Small intestine (tissue), 7 donors: ENCODE results near the gene PRDM16. TPM values are rescaled to one million over a fixed set of nuclear protein-coding genes. Genes with fewer than 3 reads are reported as not detected.
"Not testable (repeated sequence)": the region's sequence is repeated elsewhere in the genome, so short reads cannot be mapped to it uniquely, and the experiment has no call there.

Experiments used
- DNase-seq, 2 donors: peaks; one replicate each; pipeline versions ENCODE4 v3.0.0 to v3.0.0-alpha.2; 2013
- FAIRE-seq: peaks from 2 replicates; lab custom pipeline; 2012; peaks lifted over from hg19 to GRCh38; lab: Jason Lieb, UNC
- H3K27ac ChIP-seq, 3 donors: one replicate each; pipeline ENCODE4 v1.5.1; 2013; ENCODE audit warnings: low read length in 2 of 3, mild to moderate bottlenecking in 2 of 3, control low read depth in 1 of 3, inconsistent platforms in 1 of 3, low read depth in 1 of 3, moderate library complexity in 1 of 3
- H3K27me3 ChIP-seq, 3 donors: one replicate each; pipeline ENCODE4 v1.6.1; 2013; ENCODE audit warnings: low read length in 3 of 3, inconsistent platforms in 1 of 3; ENCODE audit not compliant: control insufficient read depth in 3 of 3, insufficient read depth in 3 of 3
- H3K36me3 ChIP-seq, 3 donors: one replicate each; pipeline ENCODE4 v1.6.1; 2013; ENCODE audit warnings: low read length in 3 of 3, inconsistent platforms in 1 of 3, low read depth in 1 of 3, mild to moderate bottlenecking in 1 of 3, moderate library complexity in 1 of 3; ENCODE audit not compliant: control insufficient read depth in 3 of 3, insufficient read depth in 2 of 3
- H3K4me1 ChIP-seq, 3 donors: one replicate each; pipeline ENCODE4 v1.6.1; 2013; ENCODE audit warnings: low read length in 2 of 3, inconsistent platforms in 1 of 3, low read depth in 1 of 3, mild to moderate bottlenecking in 1 of 3, moderate library complexity in 1 of 3; ENCODE audit not compliant: control insufficient read depth in 3 of 3, insufficient read depth in 2 of 3
- H3K4me3 ChIP-seq, 3 donors: one replicate each; pipeline ENCODE4 v1.5.1; 2013; ENCODE audit warnings: low read length in 3 of 3, control low read depth in 1 of 3, inconsistent platforms in 1 of 3, low read depth in 1 of 3, mild to moderate bottlenecking in 1 of 3, moderate library complexity in 1 of 3
- H3K9me3 ChIP-seq, 2 donors: one replicate each; pipeline ENCODE4 v1.6.1; 2013; ENCODE audit warnings: low read depth in 1 of 2, low read length in 1 of 2; ENCODE audit not compliant: control insufficient read depth in 2 of 2, insufficient read depth in 1 of 2
- WGBS, 3 donors: extraction: QIAGEN DNeasy Blood & Tissue Kit; methylation state at CpG; one replicate each; pipeline ENCODE4 v1.1.7; 2013; 5-methylcytosine and 5-hydroxymethylcytosine counted together
- polyA plus RNA-seq, 4 donors: library from polyadenylated mRNA; stranded (reverse) in 3 of 4; unstranded in 1 of 4; fragments of 200-250 nt in 3 of 4; fragments of 120-200 nt in 1 of 4; gene quantifications; one replicate each; pipeline versions ENCODE4 v1.2.1 to v1.2.3, GENCODE V29; 2013
- donor health status: healthy with polysubstance abuse.
- donor health status: control.
- donor health status: control.
- donor health status: Bipolar disorder and iron deficiency.
- donor health status: healthy.

The PRDM16 gene
- polyA plus RNA-seq, 4 donors: 5.4 to 11.4 (median 8.2) TPM

DNA sequence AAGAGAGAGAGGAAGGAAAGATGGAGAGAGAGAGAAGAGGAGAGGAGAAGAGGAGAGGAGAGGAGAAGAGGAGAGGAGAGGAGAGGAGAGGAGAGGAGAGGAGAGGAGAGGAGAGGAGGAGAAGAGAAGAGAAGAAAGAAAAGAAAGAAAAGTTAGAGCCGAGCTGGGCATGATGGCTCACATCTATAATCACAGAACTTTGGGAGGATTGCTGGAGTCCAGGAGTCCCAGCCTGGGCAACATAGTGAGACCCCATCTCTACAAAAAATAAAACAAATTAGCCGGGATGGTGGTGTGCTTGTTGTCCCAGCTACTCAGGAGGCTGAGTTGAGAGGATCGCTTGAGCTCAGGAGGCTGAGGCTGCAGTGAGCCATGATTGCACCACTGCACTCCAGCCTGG lies 171.0 kb downstream of the PRDM16 start:
- FAIRE-seq: not testable (repeated sequence)

DNA sequence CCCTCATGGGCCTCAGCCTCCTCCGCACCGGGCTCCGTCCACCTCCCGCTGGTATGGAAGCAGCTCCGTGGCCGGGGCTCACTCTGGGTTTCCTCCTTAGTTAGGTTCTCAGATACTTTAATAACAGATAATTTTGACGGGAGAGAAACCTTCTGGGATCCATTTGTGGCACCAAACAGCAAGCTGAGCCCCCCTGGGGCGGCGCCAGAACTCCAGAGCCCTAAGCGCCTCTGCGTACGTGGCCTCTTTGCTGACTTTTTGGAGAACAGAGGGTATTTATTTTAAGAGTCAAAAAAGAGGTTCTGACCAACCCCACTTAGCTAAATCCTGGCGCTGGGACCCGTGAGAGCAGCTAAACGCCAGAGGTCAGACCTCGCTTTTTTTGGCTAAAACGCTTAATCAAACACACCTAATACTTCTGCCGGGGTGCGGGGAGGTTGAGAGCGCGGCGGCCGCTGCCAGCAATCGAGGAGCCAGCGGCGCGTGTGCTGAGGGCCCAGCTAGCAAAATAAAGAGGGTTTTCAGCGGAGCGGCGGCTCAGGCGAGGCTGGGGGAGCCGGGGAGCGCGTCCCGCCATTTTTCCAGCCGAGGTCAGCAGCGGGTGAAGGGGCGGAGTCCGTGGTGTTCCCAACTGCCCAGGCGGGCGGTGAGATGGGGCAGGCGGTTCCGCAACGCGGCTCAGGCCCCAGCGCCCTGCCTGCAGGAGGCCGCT lies 171.7 kb downstream of the PRDM16 start:
- Histone ChIP-seq H3K4me1 (peaks cover 0 to 21% (median 5%) of the 10 kb centered on the region in 3 donors), H3K4me3 (no peak overlapping the region), H3K27ac (no peak overlapping the region), H3K27me3 (no peaks in the 10 kb centered on the region), H3K9me3 (peaks cover 0 to 11% of the 10 kb centered on the region in 2 donors), H3K36me3 (peaks cover 0 to 42% (median 0%) of the 10 kb centered on the region in 3 donors)
- WGBS, 3 donors: 76 to 95% (median 90%) methylated on average over 39 to 47 of the region's 47 CpGs
- no peak for DNase-seq
- FAIRE-seq: no peak

More for the DNA sequence above, 171.0 kb downstream of the PRDM16 start:
- H3K4me3 ChIP-seq, H3K27me3 ChIP-seq, H3K27ac ChIP-seq, DNase-seq: not testable (repeated sequence)
- peaks cover 0 to 11% of the 10 kb centered on the region in 2 donors for H3K9me3 ChIP-seq
- peaks cover 0 to 42% (median 0%) of the 10 kb centered on the region in 3 donors for H3K36me3 ChIP-seq
- H3K4me1 ChIP-seq: peaks cover 0 to 14% (median 5%) of the 10 kb centered on the region in 3 donors
- 83 to 93% (median 93%) methylated on average over 3 of the region's 3 CpGs for WGBS, 3 donors

DNA sequence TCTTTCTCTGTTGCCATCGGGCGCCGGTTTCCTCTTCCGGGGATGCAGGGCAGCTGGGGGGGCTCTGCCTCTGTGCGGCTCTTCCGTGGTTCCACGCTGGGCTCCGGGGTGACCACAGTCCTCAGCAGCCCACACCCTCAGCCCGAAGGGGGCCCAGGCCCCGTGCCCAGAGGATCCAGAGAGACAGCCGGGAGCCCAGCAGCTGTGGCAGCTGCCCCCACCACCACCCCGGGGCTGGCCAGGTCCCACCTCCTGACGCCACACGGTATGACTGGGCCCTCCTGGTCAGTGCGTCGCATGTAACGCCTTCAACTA lies 172.2 kb downstream of the PRDM16 start:
- H3K27me3 ChIP-seq: no peaks in the 10 kb centered on the region
- WGBS, 3 donors: 86 to 90% (median 87%) methylated on average over 14 to 17 of the region's 17 CpGs
- FAIRE-seq (no peak), DNase-seq (no peak)
- peaks cover 0 to 46% (median 0%) of the 10 kb centered on the region in 3 donors for H3K36me3 ChIP-seq
- peaks cover 0 to 19% (median 5%) of the 10 kb centered on the region in 3 donors for H3K4me1 ChIP-seq
- H3K27ac ChIP-seq: no peak overlapping the region
- no peak overlapping the region for H3K4me3 ChIP-seq
- H3K9me3 ChIP-seq: peaks cover 0 to 11% of the 10 kb centered on the region in 2 donors

DNA sequence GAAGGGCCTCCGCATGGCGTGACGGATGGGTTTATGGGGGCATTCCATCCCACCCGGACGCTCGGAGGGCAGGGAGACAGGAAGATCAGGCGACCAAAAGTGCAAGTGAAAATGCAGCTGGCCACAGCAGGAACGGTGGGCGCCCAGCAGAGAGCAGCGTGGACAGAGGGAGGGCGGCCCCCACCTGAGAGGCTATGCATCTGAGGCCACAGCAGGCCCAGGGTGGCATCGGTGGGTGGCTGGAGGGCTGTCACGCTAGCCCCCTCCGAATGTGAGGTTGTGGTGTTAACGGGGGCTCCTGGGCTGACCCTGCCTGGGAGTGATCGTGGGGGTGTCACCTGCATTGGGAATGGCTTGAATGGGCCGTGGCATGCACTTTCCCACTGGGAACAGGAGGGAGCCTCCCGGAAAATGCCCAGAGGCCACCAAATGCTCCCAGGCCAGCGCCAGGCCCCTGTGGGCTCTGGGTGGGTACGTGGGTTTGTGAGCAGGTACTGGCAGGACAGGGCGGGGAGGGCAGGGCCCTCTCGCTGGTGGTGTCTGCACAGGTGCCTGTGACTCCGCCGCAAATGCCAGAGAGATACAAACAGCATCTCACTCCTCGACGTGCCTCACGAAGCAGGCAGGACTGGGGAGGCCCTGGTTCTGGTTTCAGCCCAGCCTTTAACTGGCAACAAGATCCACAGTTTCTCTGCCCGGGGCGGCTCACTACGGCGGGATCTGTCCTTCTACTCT lies 172.8 kb downstream of the PRDM16 start:
- FAIRE-seq (no peak), DNase-seq (no peak)
- peaks cover 0 to 50% (median 0%) of the 10 kb centered on the region in 3 donors for H3K36me3 ChIP-seq
- H3K4me3 ChIP-seq: no peak overlapping the region
- peaks cover 0 to 20% (median 5%) of the 10 kb centered on the region in 3 donors for H3K4me1 ChIP-seq
- H3K9me3 ChIP-seq: peaks cover 0 to 11% of the 10 kb centered on the region in 2 donors
- H3K27ac ChIP-seq: no peak overlapping the region
- peaks cover 0 to under 1% (median 0%) of the 10 kb centered on the region in 3 donors for H3K27me3 ChIP-seq
- WGBS, 3 donors: 91 to 95% (median 92%) methylated on average over 31 of the region's 31 CpGs

DNA sequence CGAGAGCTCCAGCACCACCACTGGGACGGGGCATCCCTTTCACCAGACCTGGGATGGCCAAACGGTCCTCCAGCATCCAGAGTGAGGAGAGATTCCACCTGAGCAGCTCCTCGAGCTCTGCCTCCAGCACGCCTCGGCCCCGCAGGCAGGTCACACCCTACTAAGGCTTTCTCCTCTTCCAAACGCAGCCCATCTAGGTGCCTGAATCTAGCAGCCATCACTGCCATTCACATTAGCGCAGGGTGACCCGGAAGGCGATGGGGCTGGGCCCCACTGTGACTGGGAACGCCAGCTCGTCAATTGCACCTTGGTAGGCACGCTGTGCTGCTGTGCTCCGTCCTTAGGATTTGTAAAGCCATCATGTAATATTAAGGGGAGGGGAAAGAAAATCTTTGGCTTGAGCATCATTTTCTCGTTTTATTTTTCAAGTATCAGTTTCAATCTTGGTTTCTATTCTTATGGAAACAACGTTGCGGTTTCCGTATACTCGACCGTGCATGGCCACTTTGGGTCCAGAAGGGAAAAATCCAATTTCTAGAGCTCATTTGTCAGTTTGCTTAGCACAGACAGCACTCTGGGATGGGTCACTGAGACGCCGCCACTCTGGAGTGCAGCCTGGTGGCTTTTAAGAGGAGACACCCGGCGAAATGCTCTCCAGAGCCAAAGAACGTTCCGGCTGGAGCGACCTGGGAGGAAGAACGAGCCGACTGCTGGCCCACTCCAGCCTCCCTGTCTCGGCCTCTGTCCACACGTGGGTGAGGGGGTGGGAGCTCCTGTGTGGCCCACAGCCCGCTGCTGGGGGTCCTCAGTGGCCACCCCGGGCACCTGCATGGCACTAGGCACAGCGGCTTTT lies 173.6 kb downstream of the PRDM16 start:
- FAIRE-seq (no peak), DNase-seq (no peak)
- 79 to 92% (median 87%) methylated on average over 34 to 35 of the region's 35 CpGs for WGBS, 3 donors
- no peak overlapping the region for H3K27ac ChIP-seq
- peaks cover 0 to 24% (median 4%) of the 10 kb centered on the region in 3 donors for H3K4me1 ChIP-seq
- peaks cover 0 to 11% of the 10 kb centered on the region in 2 donors for H3K9me3 ChIP-seq
- H3K4me3 ChIP-seq: no peak overlapping the region
- H3K36me3 ChIP-seq: peaks cover 0 to 50% (median 0%) of the 10 kb centered on the region in 3 donors
- peaks cover 0 to 6% (median 0%) of the 10 kb centered on the region in 3 donors for H3K27me3 ChIP-seq

DNA sequence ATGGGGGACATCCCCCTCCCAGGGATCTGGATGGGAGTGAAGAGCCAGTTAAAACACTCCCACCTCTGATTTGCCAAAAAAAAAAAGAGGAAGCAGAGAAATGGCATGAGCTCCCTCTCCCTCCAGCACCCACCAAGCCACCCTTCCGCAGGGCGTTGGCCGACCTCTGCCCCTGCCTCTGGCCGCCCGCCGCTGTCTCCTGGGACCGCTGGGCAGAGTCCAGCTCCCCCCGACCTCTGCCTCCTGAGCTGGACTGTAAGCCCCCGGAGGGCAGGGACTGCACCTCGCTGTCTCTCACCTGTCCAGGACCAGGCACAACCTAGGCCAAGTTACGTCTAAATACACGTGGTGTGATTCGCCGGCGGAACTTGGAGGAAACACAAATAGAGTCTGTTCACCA lies 174.3 kb downstream of the PRDM16 start:
- no peak for DNase-seq
- H3K27ac ChIP-seq: no peak overlapping the region
- no peak for FAIRE-seq
- peaks cover 0 to 11% of the 10 kb centered on the region in 2 donors for H3K9me3 ChIP-seq
- WGBS, 3 donors: 75 to 94% (median 87%) methylated on average over 15 of the region's 15 CpGs
- H3K36me3 ChIP-seq: peaks cover 0 to 50% (median 0%) of the 10 kb centered on the region in 3 donors
- peaks cover 0 to 30% (median 0%) of the 10 kb centered on the region in 3 donors for H3K4me1 ChIP-seq
- peaks cover 0 to 7% (median 0%) of the 10 kb centered on the region in 3 donors for H3K27me3 ChIP-seq
- no peak overlapping the region for H3K4me3 ChIP-seq

DNA sequence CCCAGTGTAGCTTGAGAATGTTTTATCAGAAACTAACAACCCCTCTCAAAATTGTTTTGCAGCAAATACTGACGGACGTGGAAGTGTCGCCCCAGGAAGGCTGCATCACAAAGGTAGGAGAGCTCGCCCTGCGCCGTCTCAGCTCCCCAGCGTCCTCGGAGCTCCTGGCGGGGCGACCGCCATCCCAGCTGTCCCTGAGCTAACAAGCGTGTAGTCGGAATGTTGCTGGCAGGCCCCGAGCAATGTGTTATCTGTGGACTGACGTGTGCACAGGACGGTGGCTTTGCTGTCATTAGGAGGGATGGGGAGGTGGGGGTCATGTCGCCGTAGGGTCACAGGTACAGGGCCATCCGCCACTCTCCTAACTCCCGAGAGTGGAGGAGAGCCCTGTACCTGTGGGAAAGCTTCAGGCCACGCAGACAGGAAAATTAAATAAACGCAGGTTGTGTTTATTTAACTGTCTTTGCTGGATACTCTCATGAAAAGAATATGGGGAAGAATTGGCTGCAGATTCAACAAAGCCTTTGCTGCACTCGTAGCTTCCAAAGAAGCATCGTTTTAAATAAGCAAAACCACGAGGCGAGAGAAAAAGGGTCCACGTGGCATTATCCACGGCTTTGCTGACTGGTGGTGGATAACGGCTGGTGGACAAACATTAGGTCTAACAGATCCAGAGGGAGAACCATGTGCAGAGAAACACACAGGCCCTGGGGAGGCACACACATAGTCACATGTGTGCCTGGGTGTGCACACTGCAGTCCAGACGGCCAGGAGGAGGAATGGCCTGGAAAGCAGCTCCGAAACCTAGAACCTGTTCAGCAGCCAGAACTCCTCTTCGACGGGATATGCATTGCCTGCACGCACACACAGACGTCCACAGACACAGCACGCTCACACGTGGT lies 175.3 kb downstream of the PRDM16 start:
- FAIRE-seq (no peak), DNase-seq (no peak)
- 80 to 84% (median 83%) methylated on average over 37 of the region's 37 CpGs for WGBS, 3 donors
- Histone ChIP-seq H3K36me3 (peaks cover 0 to 42% (median 0%) of the 10 kb centered on the region in 3 donors), H3K27ac (no peak overlapping the region), H3K9me3 (peaks cover 0 to 2% of the 10 kb centered on the region in 2 donors), H3K27me3 (peaks cover 0 to 8% (median 2%) of the 10 kb centered on the region in 3 donors), H3K4me3 (no peak overlapping the region), H3K4me1 (peaks cover 0 to 40% (median 0%) of the 10 kb centered on the region in 3 donors)
